ENCODE results near the gene LIPJ.

DNA sequence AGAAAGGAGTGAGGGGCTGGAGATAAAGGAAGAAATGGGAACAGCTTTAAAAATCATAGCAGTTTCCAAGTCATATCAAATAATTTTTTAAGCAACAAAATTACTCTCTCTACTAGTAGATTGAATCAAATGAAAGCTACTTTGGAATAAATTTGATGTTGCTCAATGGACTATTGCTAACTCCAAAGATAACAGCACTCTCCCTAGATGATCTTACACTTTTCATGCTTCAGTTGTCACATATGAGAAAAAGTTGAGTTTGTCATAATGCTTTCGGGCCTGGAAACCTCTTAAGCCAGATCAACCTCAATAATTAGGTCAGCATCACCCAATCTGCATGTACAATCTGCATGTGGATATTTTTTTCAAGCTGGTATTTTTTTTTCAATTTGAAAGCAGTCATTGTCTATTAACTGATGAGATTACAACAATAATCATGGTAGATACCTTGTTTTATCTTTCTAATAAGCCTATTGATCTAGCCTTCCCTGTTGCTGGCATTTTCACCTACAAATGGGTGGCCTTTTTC, 31.3 kb downstream of the LIPJ start:
- no peak for TF ChIP-seq CTCF (IDR thresholded peaks at IDR 0.05)
- TF ChIP-seq POLR2AphosphoS5 (IDR thresholded peaks at IDR 0.05): no peak
- TF ChIP-seq EP300 (IDR thresholded peaks at IDR 0.05): no peak
- no peak for TF ChIP-seq POLR2A (IDR thresholded peaks at IDR 0.05)

Measured in sigmoid colon (tissue), 4 donors.